Panc1 (cell line): ENCODE measurements around the gene TTC27. TPM values are rescaled to one million over a fixed set of nuclear protein-coding genes. Genes with fewer than 3 reads are reported as not detected.

Experiments
- ATAC-seq: fragments of 200-7000 bp; cut with Tn5 transposase; 2 replicates; pipeline ENCODE4 v1.9.1; 2020; ENCODE audit warnings: mild to moderate bottlenecking, moderate library complexity
- BruUV-seq: library from RNA; stranded (reverse); fragments of 400-500 nt; replicated peaks from 2 replicates; lab custom pipeline; 2021; lab: Mats Ljungman, UMichigan
- CTCF ChIA-PET: fragments of 300-600 bp; sonication (Branson Sonifier 250); formaldehyde crosslinking; loops from one replicate; lab custom pipeline; 2022; ENCODE audit warnings: antibody characterized with exemption; lab: Charles Lee
- POLR2A ChIA-PET: fragments of 300-600 bp; sonication (Branson Sonifier 250); formaldehyde crosslinking; loops from one replicate; lab custom pipeline; 2022; ENCODE audit warnings: antibody characterized with exemption; lab: Charles Lee
- DNase-seq: peaks from one replicate; pipeline ENCODE4 v3.0.0-alpha.2; 2010; ENCODE audit warnings: low read depth, low spot score
- H3K27ac ChIP-seq: 2 replicates; pipeline ENCODE4 v1.5.1; 2011; ENCODE audit warnings: mild to moderate bottlenecking, low read length, inconsistent platforms
- H3K27me3 ChIP-seq: fragments of 200-500 bp; sonication (Bioruptor generic); 2 replicates; pipeline ENCODE4 v1.6.0; 2014; ENCODE audit warnings: low read length, inconsistent platforms; ENCODE audit not compliant: control insufficient read depth, insufficient read depth
- H3K36me3 ChIP-seq: fragments of 200-500 bp; sonication (Bioruptor generic); 2 replicates; pipeline ENCODE4 v1.5.1; 2014; ENCODE audit warnings: inconsistent platforms, mild to moderate bottlenecking, low read length, moderate library complexity; ENCODE audit not compliant: control insufficient read depth, insufficient read depth
- H3K4me1 ChIP-seq: 2 replicates; pipeline ENCODE4 v1.5.1; 2011; ENCODE audit warnings: inconsistent platforms, mild to moderate bottlenecking, low read length, moderate library complexity; ENCODE audit not compliant: control insufficient read depth, insufficient read depth
- H3K4me3 ChIP-seq, 2 experiments: 2 replicates each; pipeline ENCODE4 v1.5.1; 2011 to 2012; ENCODE audit warnings: low read depth in 2 of 2, low read length in 2 of 2, mild to moderate bottlenecking in 2 of 2, inconsistent platforms in 1 of 2, moderate library complexity in 1 of 2
- H3K9me3 ChIP-seq: fragments of 200-500 bp; sonication (Bioruptor generic); 2 replicates; pipeline ENCODE4 v1.5.1; 2014; ENCODE audit warnings: low read depth, mild to moderate bottlenecking, inconsistent platforms, low read length, moderate library complexity; ENCODE audit not compliant: control insufficient read depth, insufficient read depth
- POLR2AphosphoS5 ChIP-seq: IDR thresholded peaks from 2 replicates; pipeline ENCODE4 v1.6.1; 2012; ENCODE audit warnings: mild to moderate bottlenecking, low read depth, low read length, moderate library complexity
- SIN3A ChIP-seq: IDR thresholded peaks from 2 replicates; pipeline ENCODE4 v1.6.1; 2012; ENCODE audit warnings: low read depth, mild to moderate bottlenecking, low read length, moderate library complexity, borderline replicate concordance; ENCODE audit not compliant: insufficient read depth
- TCF7L2 ChIP-seq: IDR thresholded peaks from 2 replicates; pipeline ENCODE4 v1.6.1; 2011; ENCODE audit warnings: mild to moderate bottlenecking, low read depth, low read length, inconsistent platforms
- in situ Hi-C: cut with HindIII; loops from 2 replicates; pipeline ENCODE4 v1.10.0; 2016; ENCODE audit warnings: low sequenced_read_pairs, low pct_unique_long_range_greater_than_20kb
- intact Hi-C: fragments of 100-400 bp; cut with micrococcal nuclease; formaldehyde crosslinking; loops from one replicate; pipeline ENCODE4 v1.10.0; 2022; ENCODE audit not compliant: unreplicated experiment
- total RNA-seq: library from RNA; stranded (reverse); gene quantifications from one replicate; pipeline ENCODE4 v1.2.1, GENCODE V29; 2021; ENCODE audit not compliant: unreplicated experiment
- TF ChIP-seq, protein P1 (sequence below), 2 experiments: IDR thresholded peaks; 2 replicates each; pipeline ENCODE4 v1.6.1; 2011 to 2012; ENCODE audit warnings: low read depth in 2 of 2, control low read depth in 1 of 2, low read length in 1 of 2, mild to moderate bottlenecking in 1 of 2, moderate library complexity in 1 of 2; ENCODE audit not compliant: insufficient read depth in 1 of 2
- TF ChIP-seq, protein P2 (sequence below): fragments of 450-650 bp; IDR thresholded peaks from 2 replicates; pipeline ENCODE4 v1.5.1; 2017; ENCODE audit warnings: mild to moderate bottlenecking

Gene TTC27
- total RNA-seq, 1 experiment from 2014 or later, result 24.7 TPM

DNA sequence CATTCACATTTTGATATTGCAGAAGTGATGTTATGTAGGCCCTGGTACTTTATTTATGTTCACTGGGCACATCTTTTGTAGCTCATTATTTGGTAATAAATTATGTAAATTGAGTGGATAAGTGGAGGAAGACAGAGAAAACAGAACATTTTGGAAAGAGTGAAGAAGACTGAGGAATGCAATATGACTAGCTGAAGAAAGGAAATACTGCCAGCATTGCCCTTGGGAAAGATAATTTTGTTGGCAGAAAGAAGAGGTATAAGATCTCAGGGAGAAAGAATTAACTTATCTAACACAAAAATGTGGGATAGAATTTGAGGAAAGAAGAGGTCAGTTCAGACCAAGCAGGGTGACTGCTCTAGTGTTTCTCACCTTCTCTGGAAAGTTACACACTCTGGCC, 118.8 kb downstream of the TTC27 start:
- Histone ChIP-seq H3K27ac (no peak overlapping the region), H3K4me3 (no peak overlapping the region), H3K27me3 (no peaks in the 10 kb centered on the region), H3K36me3 (no peaks in the 10 kb centered on the region), H3K9me3 (no peaks in the 10 kb centered on the region), H3K4me1 (no peaks in the 10 kb centered on the region)
- intact Hi-C loops (no loop called here), in situ Hi-C loops (no loop called here)
- TF ChIP-seq, protein P1, sequence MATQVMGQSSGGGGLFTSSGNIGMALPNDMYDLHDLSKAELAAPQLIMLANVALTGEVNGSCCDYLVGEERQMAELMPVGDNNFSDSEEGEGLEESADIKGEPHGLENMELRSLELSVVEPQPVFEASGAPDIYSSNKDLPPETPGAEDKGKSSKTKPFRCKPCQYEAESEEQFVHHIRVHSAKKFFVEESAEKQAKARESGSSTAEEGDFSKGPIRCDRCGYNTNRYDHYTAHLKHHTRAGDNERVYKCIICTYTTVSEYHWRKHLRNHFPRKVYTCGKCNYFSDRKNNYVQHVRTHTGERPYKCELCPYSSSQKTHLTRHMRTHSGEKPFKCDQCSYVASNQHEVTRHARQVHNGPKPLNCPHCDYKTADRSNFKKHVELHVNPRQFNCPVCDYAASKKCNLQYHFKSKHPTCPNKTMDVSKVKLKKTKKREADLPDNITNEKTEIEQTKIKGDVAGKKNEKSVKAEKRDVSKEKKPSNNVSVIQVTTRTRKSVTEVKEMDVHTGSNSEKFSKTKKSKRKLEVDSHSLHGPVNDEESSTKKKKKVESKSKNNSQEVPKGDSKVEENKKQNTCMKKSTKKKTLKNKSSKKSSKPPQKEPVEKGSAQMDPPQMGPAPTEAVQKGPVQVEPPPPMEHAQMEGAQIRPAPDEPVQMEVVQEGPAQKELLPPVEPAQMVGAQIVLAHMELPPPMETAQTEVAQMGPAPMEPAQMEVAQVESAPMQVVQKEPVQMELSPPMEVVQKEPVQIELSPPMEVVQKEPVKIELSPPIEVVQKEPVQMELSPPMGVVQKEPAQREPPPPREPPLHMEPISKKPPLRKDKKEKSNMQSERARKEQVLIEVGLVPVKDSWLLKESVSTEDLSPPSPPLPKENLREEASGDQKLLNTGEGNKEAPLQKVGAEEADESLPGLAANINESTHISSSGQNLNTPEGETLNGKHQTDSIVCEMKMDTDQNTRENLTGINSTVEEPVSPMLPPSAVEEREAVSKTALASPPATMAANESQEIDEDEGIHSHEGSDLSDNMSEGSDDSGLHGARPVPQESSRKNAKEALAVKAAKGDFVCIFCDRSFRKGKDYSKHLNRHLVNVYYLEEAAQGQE (IDR thresholded peaks at IDR 0.05; ENCODE audit: insufficient read depth in 1 of 2, low read depth in 2 of 2, low read length in 1 of 2), result no peak
- TF ChIP-seq POLR2AphosphoS5, result no peak
- no peak for TF ChIP-seq TCF7L2
- POLR2A ChIA-PET, result no interaction called here
- DNase-seq, result no peak
- no peak for ATAC-seq
- CTCF ChIA-PET, result no interaction called here
- BruUV-seq, result no TSS peak

DNA sequence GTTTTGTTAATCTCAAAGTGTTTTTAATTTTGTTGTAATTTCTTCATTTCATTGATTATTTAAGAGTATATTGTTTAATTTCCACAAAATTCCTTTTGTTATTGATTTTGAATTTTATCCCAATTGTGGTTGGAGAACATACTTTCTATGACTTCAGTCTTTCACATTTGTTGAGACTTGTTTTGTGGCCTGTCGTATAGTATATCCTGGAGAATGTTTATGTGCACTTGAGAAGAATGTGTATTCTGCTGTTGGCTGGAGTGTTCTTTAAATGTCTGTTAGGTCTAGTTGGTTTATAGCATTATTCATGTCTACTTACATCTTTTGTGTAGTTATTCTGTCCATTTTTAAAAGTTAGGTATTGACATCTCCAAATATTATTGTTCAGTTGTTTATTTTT, 120.3 kb downstream of the TTC27 start:
- CTCF ChIA-PET, result no interaction called here

More for the DNA sequence above, 120.3 kb downstream of the TTC27 start:
- no peaks in the 10 kb centered on the region for H3K4me1 ChIP-seq
- intact Hi-C loops (no loop called here), in situ Hi-C loops (no loop called here)
- POLR2A ChIA-PET, result no interaction called here
- H3K27me3 ChIP-seq, result no peaks in the 10 kb centered on the region
- no peaks in the 10 kb centered on the region for H3K36me3 ChIP-seq
- no peaks in the 10 kb centered on the region for H3K9me3 ChIP-seq
- no TSS peak for BruUV-seq
- DNase-seq, result no peak
- H3K4me3 ChIP-seq, result no peak overlapping the region
- no peak overlapping the region for H3K27ac ChIP-seq
- no peak for ATAC-seq
- TF ChIP-seq, protein P2, sequence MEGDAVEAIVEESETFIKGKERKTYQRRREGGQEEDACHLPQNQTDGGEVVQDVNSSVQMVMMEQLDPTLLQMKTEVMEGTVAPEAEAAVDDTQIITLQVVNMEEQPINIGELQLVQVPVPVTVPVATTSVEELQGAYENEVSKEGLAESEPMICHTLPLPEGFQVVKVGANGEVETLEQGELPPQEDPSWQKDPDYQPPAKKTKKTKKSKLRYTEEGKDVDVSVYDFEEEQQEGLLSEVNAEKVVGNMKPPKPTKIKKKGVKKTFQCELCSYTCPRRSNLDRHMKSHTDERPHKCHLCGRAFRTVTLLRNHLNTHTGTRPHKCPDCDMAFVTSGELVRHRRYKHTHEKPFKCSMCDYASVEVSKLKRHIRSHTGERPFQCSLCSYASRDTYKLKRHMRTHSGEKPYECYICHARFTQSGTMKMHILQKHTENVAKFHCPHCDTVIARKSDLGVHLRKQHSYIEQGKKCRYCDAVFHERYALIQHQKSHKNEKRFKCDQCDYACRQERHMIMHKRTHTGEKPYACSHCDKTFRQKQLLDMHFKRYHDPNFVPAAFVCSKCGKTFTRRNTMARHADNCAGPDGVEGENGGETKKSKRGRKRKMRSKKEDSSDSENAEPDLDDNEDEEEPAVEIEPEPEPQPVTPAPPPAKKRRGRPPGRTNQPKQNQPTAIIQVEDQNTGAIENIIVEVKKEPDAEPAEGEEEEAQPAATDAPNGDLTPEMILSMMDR, result no peak
- TF ChIP-seq, protein P1 (IDR thresholded peaks at IDR 0.05; ENCODE audit: insufficient read depth in 1 of 2, low read depth in 2 of 2, low read length in 1 of 2), result no peak
- TF ChIP-seq TCF7L2 (no peak), POLR2AphosphoS5 (no peak), SIN3A (no peak)
